ENCODE measurements around the gene HES7.
A peak's percentile ranks its signal among the peaks of the same experiment; 100 is the strongest.
"Not testable (repeated sequence)": the region's sequence is repeated elsewhere in the genome, so short reads cannot be mapped to it uniquely, and the experiment has no call there.

HES7 gene

DNA sequence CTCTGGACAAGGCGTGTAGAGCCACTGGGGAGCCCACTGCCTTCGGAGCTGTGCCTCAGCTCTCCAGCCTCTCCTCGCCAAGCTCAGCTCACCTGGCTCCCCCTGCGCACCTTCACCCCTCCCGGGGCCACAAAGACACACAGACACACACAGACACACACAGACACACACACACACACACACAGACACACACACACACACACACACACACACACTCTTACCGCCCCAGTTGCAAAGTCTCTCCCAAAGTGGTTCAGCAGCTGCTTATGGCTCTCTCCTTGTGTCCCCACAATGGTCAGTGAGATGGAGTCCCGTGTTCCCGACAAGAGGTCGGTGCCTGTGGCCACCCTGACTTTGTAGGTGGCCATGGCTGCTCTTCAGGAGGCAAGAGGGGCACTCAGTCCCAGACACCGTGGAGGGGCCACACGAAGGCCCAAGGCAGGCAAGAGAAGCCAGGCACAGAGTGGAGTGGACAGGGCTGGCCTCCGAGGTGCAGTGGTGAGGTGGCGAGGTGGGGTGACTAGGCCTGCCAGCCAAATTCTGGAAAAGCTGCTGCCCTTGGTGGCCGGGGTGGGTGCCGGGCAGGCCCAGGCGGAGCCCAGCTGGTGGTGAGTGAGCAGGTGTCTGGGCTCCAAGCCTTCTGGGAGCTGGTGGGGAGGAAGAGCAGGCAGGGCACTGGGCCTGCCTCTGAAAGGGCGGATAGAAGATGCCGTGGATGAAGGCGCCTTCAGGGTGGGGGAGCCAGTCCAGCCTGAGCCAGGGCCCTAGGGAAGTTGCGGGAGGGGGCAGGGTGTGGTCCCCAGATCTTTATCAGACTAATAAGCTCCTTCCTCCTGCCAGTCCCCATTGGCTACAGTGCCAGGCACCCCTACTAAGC, 36.6 kb downstream of the HES7 start, which contains the start of gene ALOX12B:
Gene ALOX12B, minus strand, starts transcription at position 642 of the 877 bp plus-strand sequence. Its CDS starts 274 bp downstream, at position 368.
- Mint-ChIP-seq H3K27ac (no peak within 1 kb of the TSS), H3K9me3 (ENCODE audit: low read depth) (no peaks in the 10 kb centered on the region), H3K27me3 (peaks cover 11% of the 10 kb centered on the region), H3K4me3 (no peak within 1 kb of the TSS), H3K4me1 (ENCODE audit: low read depth) (no peaks in the 10 kb centered on the region), H3K36me3 (no peaks in the 10 kb centered on the region)

DNA sequence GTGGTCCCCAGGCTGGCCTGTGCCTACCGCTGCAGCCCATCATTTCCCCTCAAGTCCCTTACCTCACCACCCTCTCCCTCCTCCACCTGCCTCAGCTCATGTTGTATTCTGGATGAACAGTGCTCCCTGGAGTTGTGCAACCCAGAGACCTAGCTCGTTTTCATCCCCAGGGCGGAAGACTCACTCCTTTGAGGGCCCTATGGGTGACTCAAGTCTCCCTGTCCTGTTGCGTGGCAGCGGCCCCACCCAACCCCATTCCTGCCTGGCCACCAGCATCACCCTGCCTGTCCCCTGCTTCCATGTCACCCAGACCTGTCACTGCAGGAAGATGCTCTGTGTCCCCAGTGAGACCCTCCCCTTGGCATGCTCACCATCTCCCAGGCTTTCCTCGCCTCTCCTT, 39.7 kb downstream of the HES7 start:
- no peak overlapping the region for H3K27ac Mint-ChIP-seq
- H3K27me3 Mint-ChIP-seq = peaks cover 4% of the 10 kb centered on the region
- H3K36me3 Mint-ChIP-seq = peaks cover 2% of the 10 kb centered on the region
- no peak overlapping the region for H3K4me3 Mint-ChIP-seq
- H3K9me3 Mint-ChIP-seq (ENCODE audit: low read depth) = no peaks in the 10 kb centered on the region
- peaks cover 8% of the 10 kb centered on the region for H3K4me1 Mint-ChIP-seq (ENCODE audit: low read depth)

DNA sequence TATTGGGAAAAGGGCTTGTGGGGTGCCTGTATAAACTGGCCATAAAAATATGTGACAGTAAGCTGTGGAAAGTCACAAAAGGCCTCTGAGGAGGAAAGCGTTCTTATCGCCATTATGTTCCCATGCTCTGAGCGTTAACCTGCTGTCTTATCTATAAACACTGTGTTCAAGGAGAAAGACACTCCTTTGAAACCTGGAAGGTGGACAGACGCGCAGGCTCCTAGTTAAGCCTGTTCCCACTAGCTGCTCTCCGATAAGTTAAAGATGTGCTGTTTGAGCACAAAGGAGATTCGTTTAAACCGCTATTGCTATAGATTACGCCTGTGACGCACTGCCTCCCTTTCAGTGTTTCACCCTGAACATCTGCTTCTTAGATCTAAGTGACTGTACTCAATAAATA, 41.6 kb downstream of the HES7 start:
- H3K9me3 Mint-ChIP-seq (ENCODE audit: low read depth) = no peaks in the 10 kb centered on the region
- peaks cover 11% of the 10 kb centered on the region for H3K4me1 Mint-ChIP-seq (ENCODE audit: low read depth)
- no peak overlapping the region for H3K4me3 Mint-ChIP-seq
- H3K36me3 Mint-ChIP-seq = peaks cover 2% of the 10 kb centered on the region
- H3K27me3 Mint-ChIP-seq = no peaks in the 10 kb centered on the region
- H3K27ac Mint-ChIP-seq = no peak overlapping the region

DNA sequence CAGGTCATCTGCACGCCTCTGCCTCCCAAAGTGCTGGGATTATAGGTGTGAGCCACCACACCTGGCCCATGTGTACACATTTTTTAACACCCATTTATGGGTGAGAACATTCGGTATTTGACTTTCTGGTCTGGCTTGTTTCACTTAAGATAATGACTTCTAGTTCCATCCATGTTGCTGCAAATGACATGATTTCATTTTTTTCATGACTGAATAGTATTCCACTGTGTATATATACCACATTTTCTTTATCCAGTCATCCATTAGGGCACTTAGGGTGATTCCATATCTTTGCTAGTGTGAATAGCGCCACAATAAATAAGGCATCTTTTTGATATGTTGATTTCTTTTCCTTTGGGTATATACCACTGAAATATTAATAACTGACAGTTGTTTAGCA, 42.0 kb downstream of the HES7 start:
- H3K27me3 Mint-ChIP-seq = no peaks in the 10 kb centered on the region
- H3K36me3 Mint-ChIP-seq = peaks cover 2% of the 10 kb centered on the region
- peaks cover 11% of the 10 kb centered on the region for H3K4me1 Mint-ChIP-seq (ENCODE audit: low read depth)
- peak overlapping the region; percentile 20 for H3K4me3 Mint-ChIP-seq
- no peak overlapping the region for H3K27ac Mint-ChIP-seq
- H3K9me3 Mint-ChIP-seq (ENCODE audit: low read depth) = no peaks in the 10 kb centered on the region

DNA sequence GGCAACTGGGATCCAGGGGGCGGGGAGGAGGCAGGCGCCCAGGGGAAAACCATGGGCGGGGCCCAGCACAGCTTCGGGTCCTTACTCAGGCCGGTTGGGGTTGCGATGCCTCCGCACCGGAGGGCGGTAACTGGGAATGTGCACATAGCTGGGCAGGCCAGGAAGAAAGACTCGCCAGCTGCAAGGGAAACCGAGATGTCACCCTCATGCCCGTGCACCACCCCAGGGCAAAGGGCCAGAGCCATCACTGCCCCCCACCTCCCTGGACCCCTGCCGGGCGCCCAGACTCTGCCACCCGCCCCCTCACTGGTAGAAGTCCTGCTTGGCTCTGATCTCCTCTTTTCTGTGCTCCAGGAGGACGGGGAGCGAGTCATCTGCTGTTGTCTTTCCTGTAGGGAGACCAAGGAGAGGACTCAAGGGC, 43.1 kb downstream of the HES7 start:
- H3K36me3 Mint-ChIP-seq = peaks cover 2% of the 10 kb centered on the region
- no peaks in the 10 kb centered on the region for H3K27me3 Mint-ChIP-seq
- H3K4me3 Mint-ChIP-seq = peak overlapping the region; percentile 57
- H3K4me1 Mint-ChIP-seq (ENCODE audit: low read depth) = peaks cover 11% of the 10 kb centered on the region
- H3K27ac Mint-ChIP-seq = no peak overlapping the region
- no peaks in the 10 kb centered on the region for H3K9me3 Mint-ChIP-seq (ENCODE audit: low read depth)

DNA sequence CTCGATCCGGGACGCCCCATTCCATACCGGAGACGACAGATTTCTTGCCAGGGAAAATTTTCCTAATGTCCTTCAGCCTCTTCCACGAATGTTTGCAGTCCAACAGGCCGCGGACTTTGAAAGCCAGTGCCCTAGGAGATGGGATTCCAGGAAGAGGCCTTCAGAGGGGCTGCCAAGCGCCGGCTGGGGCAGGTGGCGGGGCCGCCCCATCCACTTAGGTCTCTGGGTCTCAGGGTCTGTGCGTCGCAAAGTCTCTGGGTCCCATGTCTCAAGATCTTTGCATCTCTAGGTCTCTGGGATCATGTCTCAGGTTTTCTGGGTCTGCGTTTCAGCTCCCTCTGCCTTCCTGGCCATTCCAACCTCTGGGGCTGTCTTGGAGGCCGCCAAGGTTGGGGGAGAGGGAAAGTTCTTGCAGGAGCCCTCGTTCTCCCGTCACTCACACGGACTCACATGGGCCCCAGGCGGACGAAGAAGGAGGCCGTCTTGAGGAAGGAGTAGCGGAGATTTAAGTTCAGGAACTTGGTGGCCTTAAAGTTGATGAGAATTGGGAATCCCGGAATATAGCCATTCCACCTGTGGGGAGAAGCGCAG, 43.6 kb downstream of the HES7 start:
- Mint-ChIP-seq H3K4me1 (ENCODE audit: low read depth) (peaks cover 11% of the 10 kb centered on the region), H3K9me3 (ENCODE audit: low read depth) (no peaks in the 10 kb centered on the region), H3K27me3 (no peaks in the 10 kb centered on the region), H3K4me3 (peak overlapping the region; percentile 92), H3K27ac (no peak overlapping the region), H3K36me3 (peaks cover 2% of the 10 kb centered on the region)

DNA sequence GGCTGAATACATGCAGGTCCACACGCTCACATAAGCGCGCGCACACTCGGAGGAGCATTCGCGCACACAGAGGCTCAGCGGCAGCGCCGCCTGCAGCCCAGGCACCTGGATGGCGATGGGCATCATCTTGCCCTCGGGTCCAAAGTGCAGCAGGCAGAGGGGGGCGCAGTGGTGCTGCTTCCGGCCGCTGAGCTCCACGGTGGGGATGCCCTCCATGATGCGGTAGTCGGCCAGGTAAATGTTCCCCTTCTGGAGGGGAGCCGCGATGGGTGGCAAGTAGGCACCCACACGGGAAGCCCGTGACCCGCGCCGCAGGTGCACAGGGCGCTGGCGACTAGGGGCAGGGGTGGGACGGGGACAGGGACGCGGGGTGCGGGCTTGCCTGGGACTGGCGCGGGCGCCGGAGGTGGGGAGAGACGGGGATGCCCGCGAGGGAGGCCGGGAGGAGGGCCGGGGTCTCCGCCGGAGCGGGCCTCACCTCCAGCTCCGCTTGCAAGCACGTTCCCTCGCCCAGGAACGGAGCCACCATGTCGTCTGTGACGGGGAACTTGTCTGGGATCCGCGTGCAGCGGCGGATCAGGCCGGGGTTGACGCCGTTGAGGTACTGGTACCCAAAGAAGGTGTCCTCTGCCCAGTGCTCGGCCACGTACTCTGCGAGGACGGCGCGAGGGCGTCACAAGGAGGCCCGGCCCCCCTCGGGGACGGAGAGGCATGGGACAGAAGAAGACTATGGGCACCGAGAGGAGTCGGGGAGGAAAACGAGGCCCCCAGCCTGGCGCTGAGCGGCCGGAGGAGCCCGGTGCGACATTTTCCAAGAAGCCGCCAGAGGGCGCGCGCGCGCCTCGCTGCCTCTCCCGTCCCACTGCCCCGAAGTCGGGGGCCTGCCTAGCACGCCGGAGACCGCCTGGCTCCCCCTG, 44.4 kb downstream of the HES7 start:
- Mint-ChIP-seq H3K9me3 (ENCODE audit: low read depth) (no peaks in the 10 kb centered on the region), H3K27me3 (peaks cover 4% of the 10 kb centered on the region), H3K36me3 (peaks cover 2% of the 10 kb centered on the region), H3K4me3 (peak overlapping the region; percentile 92), H3K27ac (peak overlapping the region; percentile 75), H3K4me1 (ENCODE audit: low read depth) (peaks cover 15% of the 10 kb centered on the region)

DNA sequence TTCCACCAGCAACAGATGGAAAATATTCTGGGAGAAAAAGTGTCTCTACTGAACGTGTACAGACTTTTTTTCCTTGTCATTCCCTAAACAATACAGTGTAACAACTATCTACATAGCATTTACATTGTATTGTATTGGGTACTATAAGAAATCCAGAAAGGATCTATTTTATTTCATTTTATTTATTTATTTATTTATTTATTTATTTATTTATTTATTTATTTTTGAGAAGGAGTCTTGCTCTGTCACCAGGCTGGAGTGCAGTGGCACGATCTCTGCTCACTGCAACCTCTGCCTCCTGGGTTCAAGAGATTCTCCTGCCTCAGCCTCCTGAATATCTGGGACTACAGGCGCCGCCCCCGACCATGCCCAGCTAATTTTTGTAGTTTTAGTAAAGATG, 46.0 kb downstream of the HES7 start:
- H3K4me1 Mint-ChIP-seq (ENCODE audit: low read depth) = peaks cover 28% of the 10 kb centered on the region
- H3K4me3 Mint-ChIP-seq = peak overlapping the region; percentile 27
- H3K27ac Mint-ChIP-seq; H3K27me3 Mint-ChIP-seq; H3K36me3 Mint-ChIP-seq; H3K9me3 Mint-ChIP-seq (ENCODE audit: low read depth): not testable (repeated sequence)

DNA sequence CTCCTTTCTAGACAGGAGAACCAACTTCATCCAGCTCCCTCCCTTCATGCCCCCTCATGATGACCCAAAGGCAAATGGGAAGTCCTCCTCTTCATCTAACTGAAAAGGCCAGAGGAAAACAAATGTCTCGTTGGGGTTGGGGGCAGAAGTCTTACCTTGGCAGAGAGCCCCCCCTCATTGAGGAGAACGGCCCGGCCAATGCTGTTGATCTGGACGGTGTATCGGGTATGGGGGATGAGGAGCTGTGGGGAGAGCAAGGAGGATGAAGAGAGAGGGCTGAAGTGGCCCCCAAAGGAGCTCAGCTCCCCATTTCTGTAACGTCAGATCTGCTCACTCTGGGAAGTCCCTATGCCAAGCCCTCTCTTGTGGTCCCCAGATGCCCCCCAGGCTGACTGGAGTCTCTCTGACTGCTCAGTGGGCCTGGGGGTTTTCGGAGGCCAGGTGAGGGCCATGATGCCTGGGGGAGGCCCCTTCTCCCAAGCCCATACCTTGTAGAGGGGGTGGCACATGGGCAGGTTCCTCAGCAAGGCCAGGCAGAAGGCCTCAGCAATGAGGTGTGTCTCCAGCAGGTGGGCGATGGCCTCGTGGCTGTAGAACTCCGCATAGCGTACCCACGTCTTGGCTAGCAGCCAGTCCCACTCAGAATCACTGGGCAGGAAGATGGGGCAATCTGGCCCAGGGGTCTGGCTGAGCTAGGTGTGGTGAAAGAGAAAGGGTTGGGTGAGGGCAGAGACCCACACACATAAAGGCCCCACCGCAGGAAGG, 47.2 kb downstream of the HES7 start:
- Mint-ChIP-seq H3K9me3 (ENCODE audit: low read depth) (no peaks in the 10 kb centered on the region), H3K27me3 (peaks cover 12% of the 10 kb centered on the region), H3K36me3 (no peaks in the 10 kb centered on the region), H3K27ac (no peak overlapping the region), H3K4me3 (no peak overlapping the region), H3K4me1 (ENCODE audit: low read depth) (peaks cover 33% of the 10 kb centered on the region)

DNA sequence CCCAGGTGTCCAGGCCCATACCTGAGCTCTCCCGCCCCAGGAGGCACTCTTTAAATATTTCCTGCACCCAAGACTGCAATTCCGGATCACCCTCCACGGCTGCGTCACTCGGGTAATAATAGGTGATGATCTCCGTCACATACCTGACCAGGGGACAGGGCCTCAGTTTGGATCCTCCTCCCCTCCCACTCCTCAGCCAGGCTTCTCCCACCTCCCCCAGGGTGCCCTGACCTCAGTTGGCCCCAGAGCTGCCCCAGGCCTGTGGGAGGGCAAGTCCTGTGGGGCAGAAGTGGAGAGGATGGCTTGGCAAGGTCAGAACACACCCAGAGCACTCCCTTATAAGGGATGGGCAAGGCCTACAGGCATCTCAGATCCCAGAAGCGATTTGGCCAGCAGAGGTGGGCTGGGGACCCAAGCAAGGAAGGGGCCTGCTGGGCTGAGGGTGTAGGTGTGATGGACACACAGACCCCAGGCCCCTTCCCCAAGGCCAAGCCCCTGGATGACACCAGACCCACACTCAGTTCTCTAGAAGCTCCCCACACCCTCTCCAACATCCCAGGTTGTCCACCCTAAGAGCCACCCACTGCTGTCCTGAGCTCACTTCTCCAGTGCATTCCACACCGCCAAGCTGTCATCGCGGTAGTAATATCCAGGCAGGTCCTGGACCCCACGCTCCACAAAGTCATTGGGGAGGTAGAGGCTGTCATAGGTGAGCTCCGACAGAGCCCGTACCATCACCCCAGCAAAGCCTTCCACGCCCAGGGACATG, 48.1 kb downstream of the HES7 start:
- Mint-ChIP-seq H3K9me3 (ENCODE audit: low read depth) (no peaks in the 10 kb centered on the region), H3K36me3 (no peaks in the 10 kb centered on the region), H3K27me3 (peaks cover 12% of the 10 kb centered on the region), H3K4me3 (no peak overlapping the region), H3K4me1 (ENCODE audit: low read depth) (peaks cover 33% of the 10 kb centered on the region), H3K27ac (no peak overlapping the region)

DNA sequence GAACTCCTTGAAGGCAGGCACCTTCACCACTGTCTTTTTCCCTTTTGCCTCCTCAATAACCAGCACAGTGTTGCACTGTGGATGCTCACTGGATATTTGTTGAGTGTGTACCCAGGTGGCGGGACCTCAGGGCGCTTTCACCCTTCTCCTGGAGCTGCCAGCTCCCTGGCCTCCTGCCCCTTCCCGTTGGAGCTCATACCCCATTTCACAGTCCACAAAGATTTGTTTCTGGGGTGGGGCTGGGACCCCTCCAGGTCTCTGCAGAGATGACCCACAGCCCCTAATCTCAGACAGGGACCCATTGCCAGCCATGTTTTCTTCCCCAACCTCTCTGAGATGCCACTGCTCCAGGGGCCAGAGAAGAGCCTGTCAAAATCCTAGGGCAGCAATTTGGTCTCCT, 48.8 kb downstream of the HES7 start:
- peaks cover 29% of the 10 kb centered on the region for H3K4me1 Mint-ChIP-seq (ENCODE audit: low read depth)
- no peaks in the 10 kb centered on the region for H3K36me3 Mint-ChIP-seq
- peaks cover 14% of the 10 kb centered on the region for H3K27me3 Mint-ChIP-seq
- no peak overlapping the region for H3K27ac Mint-ChIP-seq
- H3K9me3 Mint-ChIP-seq (ENCODE audit: low read depth) = no peaks in the 10 kb centered on the region
- no peak overlapping the region for H3K4me3 Mint-ChIP-seq

DNA sequence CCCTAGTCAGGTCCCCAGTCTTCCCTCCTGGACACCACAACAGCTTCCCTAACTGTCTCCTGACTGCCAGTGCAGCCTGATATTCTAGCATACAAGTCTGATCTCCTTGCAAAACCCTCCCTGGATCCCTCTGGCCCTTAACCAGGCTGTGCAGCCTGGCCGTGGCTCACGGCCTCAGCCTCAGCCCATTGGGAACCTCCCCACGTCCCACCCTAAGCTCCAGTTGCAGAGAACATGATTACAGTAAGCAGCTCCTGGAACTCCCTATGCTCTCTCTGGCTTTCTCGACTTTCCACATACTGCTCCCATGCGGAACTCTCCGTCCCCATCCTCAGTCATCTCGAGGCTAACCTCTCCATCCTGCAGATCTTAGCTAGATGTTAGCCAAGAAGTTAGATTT, 49.4 kb downstream of the HES7 start:
- Mint-ChIP-seq H3K4me1 (ENCODE audit: low read depth) (peaks cover 26% of the 10 kb centered on the region), H3K4me3 (no peak overlapping the region), H3K27me3 (peaks cover 14% of the 10 kb centered on the region), H3K36me3 (no peaks in the 10 kb centered on the region), H3K9me3 (ENCODE audit: low read depth) (no peaks in the 10 kb centered on the region), H3K27ac (no peak overlapping the region)

DNA sequence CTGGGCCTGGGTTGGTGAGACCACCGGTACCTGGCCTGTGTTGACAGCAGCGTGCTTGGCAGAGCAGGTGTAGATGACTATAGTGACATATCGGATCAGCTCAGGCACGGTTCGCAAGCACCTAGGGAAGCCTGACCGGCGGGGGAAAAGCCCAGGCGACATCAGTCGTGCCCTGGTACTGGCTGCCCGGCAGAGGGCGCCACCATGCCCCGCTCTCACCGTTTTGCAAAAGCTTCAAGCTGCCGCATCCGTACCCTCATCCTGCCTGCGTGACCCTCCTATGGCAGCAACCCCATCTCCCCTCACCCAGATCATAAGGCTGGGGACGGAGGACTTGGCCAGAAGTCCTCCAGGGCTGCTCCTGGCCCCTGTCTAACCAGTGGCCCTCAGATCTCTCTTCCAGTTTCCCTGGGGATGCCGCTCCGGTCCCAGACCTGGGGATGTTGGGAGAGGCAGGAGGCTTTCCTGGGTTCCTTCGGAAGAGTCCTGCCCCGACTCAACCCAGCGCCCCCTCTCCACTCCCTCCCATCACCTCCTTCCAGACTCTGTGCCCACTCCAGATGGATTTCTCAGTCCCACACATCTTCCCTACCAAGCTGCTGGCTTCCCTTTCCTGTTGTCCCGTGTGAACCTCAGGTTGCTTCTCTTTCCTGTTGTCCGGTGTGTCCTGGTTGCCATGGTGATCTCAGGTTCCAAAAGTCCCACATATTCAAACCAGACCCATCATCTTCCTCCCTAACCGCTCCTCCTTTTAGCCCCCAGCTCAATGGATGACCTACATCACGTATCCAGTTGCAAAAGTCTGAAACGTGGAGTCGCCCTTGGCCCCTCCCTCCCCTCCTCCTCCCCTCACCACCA, 50.0 kb downstream of the HES7 start:
- H3K4me1 Mint-ChIP-seq (ENCODE audit: low read depth) = peaks cover 22% of the 10 kb centered on the region
- H3K27me3 Mint-ChIP-seq = peaks cover 14% of the 10 kb centered on the region
- peak overlapping the region; percentile 88 for H3K4me3 Mint-ChIP-seq
- H3K27ac Mint-ChIP-seq = peak overlapping the region; percentile 43
- H3K9me3 Mint-ChIP-seq (ENCODE audit: low read depth) = no peaks in the 10 kb centered on the region
- H3K36me3 Mint-ChIP-seq = no peaks in the 10 kb centered on the region
